ENCODE results near the gene CPT1A.

CPT1A gene

DNA sequence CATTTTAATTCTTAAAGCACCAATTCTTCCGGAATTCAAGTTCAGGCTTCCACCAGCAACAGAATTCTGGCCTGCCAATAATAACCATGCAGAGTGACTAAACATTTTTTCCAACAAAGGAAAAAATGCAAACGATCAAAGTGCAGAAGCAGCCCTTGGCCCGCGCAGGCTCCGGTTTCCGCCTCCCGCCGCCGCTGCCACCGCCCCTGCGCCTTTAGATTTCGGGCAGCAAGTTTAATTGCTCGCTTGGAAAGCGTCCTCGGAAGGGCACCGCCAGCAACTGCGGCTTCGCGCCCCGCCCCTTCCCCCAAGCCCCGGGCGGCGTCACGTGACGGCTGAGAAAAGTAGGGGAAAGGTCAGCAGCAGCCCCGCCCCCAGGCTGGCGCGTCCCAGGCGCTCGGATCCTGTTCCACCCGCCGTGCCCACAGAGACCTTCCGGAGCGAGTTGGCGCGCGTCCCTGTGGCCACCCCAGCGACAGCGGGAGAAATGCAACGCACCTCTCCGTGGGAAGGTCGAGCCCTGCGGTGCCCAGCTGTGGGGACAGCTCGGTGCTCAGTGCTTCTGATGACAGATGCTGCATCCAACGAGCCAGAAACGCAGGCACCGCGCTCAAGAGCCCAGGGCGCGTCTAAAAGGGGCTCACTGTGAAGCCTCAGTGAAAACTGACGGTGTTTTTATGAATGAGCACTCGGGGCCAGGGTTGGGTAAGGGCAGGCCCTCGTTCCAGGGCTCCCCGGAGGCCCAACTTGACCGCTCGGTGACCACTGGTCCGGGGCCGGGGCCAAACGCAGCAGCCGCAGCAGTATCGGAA lies 2.5 kb downstream of the CPT1A start:
- peak; percentile 92 for DNase-seq (ENCODE audit: low spot score)
- in situ Hi-C loops (cut with MboI; ENCODE audit: low pct_unique_long_range_greater_than_20kb, low sequenced_read_pairs, unreplicated experiment), result no loop called here
- TF ChIP-seq, protein P1, sequence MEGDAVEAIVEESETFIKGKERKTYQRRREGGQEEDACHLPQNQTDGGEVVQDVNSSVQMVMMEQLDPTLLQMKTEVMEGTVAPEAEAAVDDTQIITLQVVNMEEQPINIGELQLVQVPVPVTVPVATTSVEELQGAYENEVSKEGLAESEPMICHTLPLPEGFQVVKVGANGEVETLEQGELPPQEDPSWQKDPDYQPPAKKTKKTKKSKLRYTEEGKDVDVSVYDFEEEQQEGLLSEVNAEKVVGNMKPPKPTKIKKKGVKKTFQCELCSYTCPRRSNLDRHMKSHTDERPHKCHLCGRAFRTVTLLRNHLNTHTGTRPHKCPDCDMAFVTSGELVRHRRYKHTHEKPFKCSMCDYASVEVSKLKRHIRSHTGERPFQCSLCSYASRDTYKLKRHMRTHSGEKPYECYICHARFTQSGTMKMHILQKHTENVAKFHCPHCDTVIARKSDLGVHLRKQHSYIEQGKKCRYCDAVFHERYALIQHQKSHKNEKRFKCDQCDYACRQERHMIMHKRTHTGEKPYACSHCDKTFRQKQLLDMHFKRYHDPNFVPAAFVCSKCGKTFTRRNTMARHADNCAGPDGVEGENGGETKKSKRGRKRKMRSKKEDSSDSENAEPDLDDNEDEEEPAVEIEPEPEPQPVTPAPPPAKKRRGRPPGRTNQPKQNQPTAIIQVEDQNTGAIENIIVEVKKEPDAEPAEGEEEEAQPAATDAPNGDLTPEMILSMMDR (IDR thresholded peaks at IDR 0.05; ENCODE audit: extremely low read depth, insufficient read depth, missing control alignments), result no peak

DNA sequence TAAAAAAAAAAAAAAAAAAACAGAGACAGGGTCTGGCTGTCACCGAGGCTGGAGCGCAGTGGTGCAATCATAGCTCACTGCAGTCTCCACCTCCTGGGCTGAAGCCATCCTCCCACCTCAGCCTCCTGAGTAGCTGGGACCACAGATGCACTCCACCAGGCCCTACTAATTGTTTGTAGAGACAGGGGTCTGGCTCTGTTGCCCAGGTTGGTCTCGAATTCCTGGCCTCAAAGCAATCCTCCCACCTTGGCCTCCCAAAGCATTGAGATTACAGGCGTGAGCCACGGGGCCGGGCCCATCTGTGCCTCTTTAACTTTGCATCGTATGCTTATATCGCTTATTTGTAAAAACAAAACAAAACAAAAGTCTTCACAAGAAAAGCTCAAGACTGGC lies 3.1 kb downstream of the CPT1A start:
- in situ Hi-C loops (cut with MboI; ENCODE audit: low pct_unique_long_range_greater_than_20kb, low sequenced_read_pairs, unreplicated experiment), result no loop called here
- no peak for DNase-seq (ENCODE audit: low spot score)
- TF ChIP-seq, protein P1 (IDR thresholded peaks at IDR 0.05; ENCODE audit: extremely low read depth, insufficient read depth, missing control alignments), result no peak

DNA sequence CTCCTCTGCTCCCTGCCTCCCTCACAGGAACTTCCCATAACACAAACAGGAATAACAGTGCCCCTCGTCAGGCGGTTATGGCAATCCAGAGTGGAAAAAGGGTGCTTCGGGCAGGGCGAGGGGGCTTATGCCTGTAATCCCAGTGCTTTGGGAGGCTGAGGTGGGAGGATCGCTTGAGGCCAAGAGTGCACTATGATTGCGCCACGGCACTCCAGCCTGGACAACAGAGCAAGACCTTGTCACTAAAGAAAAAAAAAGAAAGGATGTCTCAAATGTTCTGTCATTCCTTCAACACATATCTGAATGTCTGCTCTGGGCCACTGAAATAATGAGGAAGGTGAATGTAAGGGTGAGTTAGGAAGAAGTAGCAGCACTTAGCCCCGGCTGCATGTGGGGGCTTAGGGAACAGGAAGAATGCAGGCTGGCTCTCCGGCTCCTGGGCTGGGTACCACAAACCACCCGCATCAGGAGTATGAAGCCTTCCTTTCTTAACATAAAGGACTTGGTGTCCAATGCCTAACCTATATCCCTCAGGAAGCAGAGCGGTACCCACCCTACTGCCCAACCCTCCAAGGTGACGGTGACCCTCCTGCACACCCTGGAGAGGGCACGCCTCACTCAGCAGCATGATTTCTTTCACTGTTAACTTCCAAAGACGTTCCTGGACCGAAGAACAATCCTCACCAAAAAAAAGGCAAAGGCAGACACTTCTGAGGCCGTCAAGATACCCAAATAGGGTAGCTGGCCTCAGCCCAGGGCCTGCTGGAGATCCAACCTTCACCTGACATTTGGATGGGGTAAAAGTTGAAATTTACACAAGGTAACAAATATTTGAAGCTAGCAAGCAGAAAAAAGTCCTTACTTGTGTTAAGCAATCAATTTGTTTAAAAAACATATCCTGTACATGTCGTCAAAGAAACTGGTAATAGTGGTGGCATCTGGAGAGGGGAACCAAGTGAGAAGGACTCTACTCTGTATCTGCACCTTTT lies 3.8 kb downstream of the CPT1A start:
- no peak for DNase-seq (ENCODE audit: low spot score)
- in situ Hi-C loops (cut with MboI; ENCODE audit: low pct_unique_long_range_greater_than_20kb, low sequenced_read_pairs, unreplicated experiment), result no loop called here
- TF ChIP-seq, protein P1 (IDR thresholded peaks at IDR 0.05; ENCODE audit: extremely low read depth, insufficient read depth, missing control alignments), result no peak

DNA sequence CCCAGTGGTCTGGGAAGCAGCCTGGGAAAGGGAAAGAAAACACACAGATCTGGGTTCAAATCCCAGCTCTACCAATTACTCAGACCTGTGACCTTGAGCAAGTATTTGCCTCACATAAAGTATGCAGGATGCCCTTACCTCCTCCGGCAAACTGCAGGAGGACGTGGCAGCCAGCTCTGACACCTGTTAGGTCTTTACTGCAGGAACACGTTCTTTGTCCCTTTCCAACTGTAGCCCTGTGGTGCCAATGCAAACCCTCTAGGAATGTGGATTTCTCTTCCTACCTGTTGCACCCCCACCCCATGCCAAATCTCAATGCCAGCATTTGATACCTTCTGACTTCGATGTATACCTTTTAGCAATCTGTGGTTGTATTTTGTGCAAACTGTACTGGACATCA lies 6.0 kb downstream of the CPT1A start:
- TF ChIP-seq, protein P1 (IDR thresholded peaks at IDR 0.05; ENCODE audit: extremely low read depth, insufficient read depth, missing control alignments), result no peak
- in situ Hi-C loops (cut with MboI; ENCODE audit: low pct_unique_long_range_greater_than_20kb, low sequenced_read_pairs, unreplicated experiment), result no loop called here

DNA sequence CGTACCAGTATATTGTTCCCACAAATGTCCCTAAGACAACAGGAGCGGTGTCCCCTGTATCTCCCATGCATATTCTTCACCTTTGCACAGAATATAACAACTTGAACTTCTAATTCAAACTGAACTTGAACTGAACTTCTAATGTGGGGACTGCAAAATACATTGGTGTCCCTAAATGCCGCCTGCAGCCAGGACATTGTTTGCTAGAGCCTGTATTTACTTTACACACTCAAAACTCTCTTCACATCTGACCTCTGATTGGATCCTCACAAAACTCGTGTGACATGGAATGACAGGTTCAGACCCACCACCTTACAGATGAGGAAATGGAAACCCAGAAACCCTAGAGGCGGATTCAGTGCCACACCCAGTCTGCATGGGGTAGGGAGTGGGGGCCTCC lies 6.4 kb downstream of the CPT1A start:
- in situ Hi-C loops (cut with MboI; ENCODE audit: low pct_unique_long_range_greater_than_20kb, low sequenced_read_pairs, unreplicated experiment), result no loop called here
- TF ChIP-seq, protein P1 (IDR thresholded peaks at IDR 0.05; ENCODE audit: extremely low read depth, insufficient read depth, missing control alignments), result no peak
- DNase-seq (ENCODE audit: low spot score), result no peak

More for the DNA sequence above, 6.0 kb downstream of the CPT1A start:
- DNase-seq (ENCODE audit: low spot score), result no peak

DNA sequence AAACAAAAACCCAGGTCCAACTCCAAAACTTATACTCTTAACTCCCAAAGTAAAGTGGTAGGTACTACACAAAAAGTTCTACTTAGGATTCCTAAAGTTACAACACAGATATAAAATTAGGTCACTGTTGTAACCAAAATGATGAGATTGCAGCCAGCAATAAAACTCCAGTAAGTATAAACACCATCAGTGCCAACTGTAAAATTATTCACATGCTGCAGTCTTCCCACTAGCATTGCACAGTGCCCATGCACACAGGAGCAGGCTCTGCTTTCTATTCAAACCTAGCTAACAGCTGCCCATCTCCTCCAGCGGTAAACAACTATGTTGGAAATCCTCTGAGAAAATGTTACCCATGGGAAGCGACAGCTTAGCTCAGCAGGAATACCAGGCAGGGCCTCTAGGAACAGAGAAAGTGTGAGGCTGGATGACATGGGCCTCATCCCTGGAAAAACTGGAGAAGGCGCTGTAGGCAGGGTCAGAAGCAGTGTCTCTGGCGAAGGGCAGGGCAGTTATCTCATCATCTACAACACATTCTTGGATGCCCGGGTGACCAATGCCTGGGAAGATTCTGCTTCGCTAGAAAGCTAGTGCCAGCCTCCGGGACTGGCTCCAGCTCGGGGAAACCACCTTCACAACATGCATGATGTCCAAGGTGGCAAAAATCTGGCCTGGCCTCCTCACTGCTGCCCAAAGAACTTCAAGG lies 9.1 kb downstream of the CPT1A start:
- DNase-seq (ENCODE audit: low spot score), result no peak
- TF ChIP-seq, protein P1 (IDR thresholded peaks at IDR 0.05; ENCODE audit: extremely low read depth, insufficient read depth, missing control alignments), result no peak
- in situ Hi-C loops (cut with MboI; ENCODE audit: low pct_unique_long_range_greater_than_20kb, low sequenced_read_pairs, unreplicated experiment), result no loop called here

All from GM13977 (cell line).